GM12878 (cell line): Measurements from ENCODE around the gene CDC42EP3. TPM values are rescaled to one million over a fixed set of nuclear protein-coding genes. Genes with fewer than 3 reads are reported as not detected.
A peak's percentile ranks its signal among the peaks of the same experiment; 100 is the strongest.

Experiments used
- ATAC-seq: fragments of 200-7000 bp; cut with Tn5 transposase; 3 replicates; pipeline ENCODE4 v1.9.1; 2020; ENCODE audit warnings: mild to moderate bottlenecking, moderate library complexity
- BruUV-seq: library from RNA; stranded (reverse); fragments of 400-500 nt; replicated peaks from 2 replicates; lab custom pipeline; 2021; lab: Mats Ljungman, UMichigan
- CTCF ChIA-PET: fragments of 300-600 bp; sonication (Branson Sonifier 250); formaldehyde crosslinking; extraction: SDS; loops from one replicate; lab custom pipeline; 2021; ENCODE audit warnings: inconsistent platforms; lab: Yijun Ruan, JAX
- POLR2A ChIA-PET: fragments of 350-600 bp; formaldehyde crosslinking; extraction: SDS; loops from one replicate; lab custom pipeline; 2021; ENCODE audit warnings: inconsistent platforms; lab: Charles Lee
- RAD21 ChIA-PET: fragments of 300-600 bp; sonication (Branson Sonifier 250); formaldehyde crosslinking; loops from one replicate; lab custom pipeline; 2023; ENCODE audit warnings: antibody characterized with exemption; ENCODE audit not compliant: unreplicated experiment; lab: Charles Lee
- SMC1A ChIA-PET: fragments of 300-600 bp; sonication (Branson Sonifier 250); formaldehyde crosslinking; loops from one replicate; lab custom pipeline; 2023; ENCODE audit not compliant: unreplicated experiment, uncharacterized antibody; lab: Charles Lee
- DNase-seq: peaks from one replicate; pipeline ENCODE4 v3.0.0-alpha.2; 2011; ENCODE audit warnings: low read depth, low spot score
- FAIRE-seq: peaks from 3 replicates; lab custom pipeline; 2011; peaks lifted over from hg19 to GRCh38; lab: Jason Lieb, UNC
- H2AFZ ChIP-seq: 2 replicates; pipeline ENCODE4 v1.6.0; 2011; ENCODE audit warnings: low read depth, low read length, control low read depth; ENCODE audit not compliant: control insufficient read depth
- H3K27ac ChIP-seq: 2 replicates; pipeline ENCODE4 v1.5.1; 2011; ENCODE audit warnings: control low read depth; ENCODE audit not compliant: control insufficient read depth, insufficient read depth
- H3K27me3 ChIP-seq, 2 experiments: replicated peaks in 1 of 2; 2 replicates each; pipeline versions ENCODE4 v1.6.0 to v1.6.1; 2011; ENCODE audit warnings: low read length in 1 of 2; ENCODE audit not compliant: control insufficient read depth in 2 of 2, insufficient read depth in 2 of 2
- H3K36me3 ChIP-seq, 2 experiments: 2 replicates each; pipeline ENCODE4 v1.5.1; 2011; ENCODE audit warnings: low read length in 1 of 2; ENCODE audit not compliant: control insufficient read depth in 2 of 2, insufficient read depth in 2 of 2
- H3K4me1 ChIP-seq: 2 replicates; pipeline ENCODE4 v1.6.1; 2011; ENCODE audit warnings: mild to moderate bottlenecking, low read length, moderate library complexity, mixed read lengths; ENCODE audit not compliant: control insufficient read depth, insufficient read depth
- H3K4me2 ChIP-seq: 2 replicates; pipeline ENCODE4 v1.6.0; 2011; ENCODE audit warnings: control low read depth; ENCODE audit not compliant: control insufficient read depth, insufficient read depth
- H3K4me3 ChIP-seq: fragments of 200-600 bp; sonication (generic); 2 replicates; pipeline ENCODE4 v1.5.1; 2016
- H3K79me2 ChIP-seq: 2 replicates; pipeline ENCODE4 v1.6.0; 2011; ENCODE audit warnings: low read length; ENCODE audit not compliant: control insufficient read depth, insufficient read depth
- H3K9ac ChIP-seq: 2 replicates; pipeline ENCODE4 v1.8.0; 2011; ENCODE audit warnings: low read length, control low read depth, mixed read lengths; ENCODE audit not compliant: control insufficient read depth, insufficient read depth
- H3K9me3 ChIP-seq: replicated peaks from 3 replicates; pipeline ENCODE4 v1.5.1; 2011; ENCODE audit warnings: mild to moderate bottlenecking, low read length; ENCODE audit not compliant: control insufficient read depth, insufficient read depth
- H4K20me1 ChIP-seq: 2 replicates; pipeline ENCODE4 v1.6.0; 2011; ENCODE audit not compliant: control insufficient read depth, insufficient read depth
- HCFC1 ChIP-seq: fragments of 150-350 bp; IDR thresholded peaks from 2 replicates; pipeline ENCODE4 v1.6.1; 2014; ENCODE audit warnings: low read length
- JUNB ChIP-seq: IDR thresholded peaks from 2 replicates; pipeline ENCODE4 v1.6.1; 2016; ENCODE audit warnings: antibody characterized with exemption, mild to moderate bottlenecking
- MEF2B ChIP-seq: fragments of 450-650 bp; IDR thresholded peaks from 2 replicates; pipeline ENCODE4 v1.6.1; 2018; ENCODE audit warnings: mild to moderate bottlenecking, moderate library complexity; ENCODE audit not compliant: partially characterized antibody, poor library complexity, severe bottlenecking
- MXI1 ChIP-seq: fragments of 150-350 bp; IDR thresholded peaks from 2 replicates; pipeline ENCODE4 v1.6.1; 2011; ENCODE audit warnings: low read depth, mild to moderate bottlenecking, inconsistent platforms, low read length, improper control_type of control experiment
- NR2C2 ChIP-seq: IDR thresholded peaks from 2 replicates; pipeline ENCODE4 v1.6.1; 2011; ENCODE audit warnings: borderline replicate concordance, low read depth; ENCODE audit not compliant: control insufficient read depth, insufficient read length
- SMC3 ChIP-seq: IDR thresholded peaks from 2 replicates; pipeline ENCODE4 v1.6.1; 2011; ENCODE audit warnings: low read length, improper control_type of control experiment, borderline replicate concordance
- SPI1 ChIP-seq: IDR thresholded peaks from 2 replicates; pipeline ENCODE4 v1.6.1; 2011; ENCODE audit warnings: low read depth, mild to moderate bottlenecking, low read length, moderate library complexity, borderline replicate concordance; ENCODE audit not compliant: insufficient read depth
- WGBS: methylation state at CpG from one replicate; pipeline ENCODE4 v1.1.6; 2016; ENCODE audit warnings: low lambda C conversion rate; ENCODE audit not compliant: insufficient replicate concordance, insufficient coverage; ENCODE audit errors: missing lambda C conversion rate; 5-methylcytosine and 5-hydroxymethylcytosine counted together
- in situ Hi-C: fragments of 300-500 bp; cut with MboI; formaldehyde crosslinking; loops from 9 replicates; pipeline ENCODE4 v1.14.3; 2018; ENCODE audit warnings: mixed read lengths
- intact Hi-C: fragments of 100-400 bp; cut with micrococcal nuclease; formaldehyde crosslinking; loops from one replicate; pipeline ENCODE4 v1.14.2; 2022; ENCODE audit not compliant: unreplicated experiment
- polyA plus RNA-seq, 11 experiments: library from polyadenylated mRNA; depleted of rRNA in 4 of 11; unstranded in 6 of 11; stranded (reverse) in 5 of 11; fragments of >200 nt; fragmentation: Nextera tagmentation in 4 of 11; fragmentation: Illumina TruSeq in 1 of 11; extraction: Ambion mirVana in 4 of 11; extraction: Trizol in 1 of 11; gene quantifications; 1 replicate in 1 of 11; 2 replicates in 10 of 11; pipeline versions ENCODE4 v1.2.1 to v1.2.3, GENCODE V29; 2011 to 2016; ENCODE audit warnings: inconsistent platforms in 2 of 11, missing spikeins in 2 of 11, low read depth in 1 of 11
- total RNA-seq, 4 experiments: library from RNA; depleted of rRNA in 3 of 4; stranded (reverse); fragments of >200 nt in 3 of 4; fragmentation: Illumina TruSeq in 1 of 4; extraction: Trizol in 1 of 4; gene quantifications; 2 replicates each; pipeline versions ENCODE4 v1.2.1 to v1.2.3, GENCODE V29; 2013 to 2021
- TF ChIP-seq, protein P1 (sequence below): fragments of 450-650 bp; IDR thresholded peaks from 2 replicates; pipeline ENCODE4 v1.6.1; 2017; ENCODE audit warnings: mild to moderate bottlenecking, moderate library complexity
- TF ChIP-seq, protein P2 (sequence below): fragments of 450-650 bp; IDR thresholded peaks from 2 replicates; pipeline ENCODE4 v1.6.1; 2017; ENCODE audit warnings: borderline replicate concordance

CDC42EP3 gene
- total and polyA plus RNA-seq, 10 of the 15 experiments (the other 5 are each of a cell fraction or from before 2014, with no cell fraction given), result 11.8 to 86.9 (median 52.9) TPM

DNA sequence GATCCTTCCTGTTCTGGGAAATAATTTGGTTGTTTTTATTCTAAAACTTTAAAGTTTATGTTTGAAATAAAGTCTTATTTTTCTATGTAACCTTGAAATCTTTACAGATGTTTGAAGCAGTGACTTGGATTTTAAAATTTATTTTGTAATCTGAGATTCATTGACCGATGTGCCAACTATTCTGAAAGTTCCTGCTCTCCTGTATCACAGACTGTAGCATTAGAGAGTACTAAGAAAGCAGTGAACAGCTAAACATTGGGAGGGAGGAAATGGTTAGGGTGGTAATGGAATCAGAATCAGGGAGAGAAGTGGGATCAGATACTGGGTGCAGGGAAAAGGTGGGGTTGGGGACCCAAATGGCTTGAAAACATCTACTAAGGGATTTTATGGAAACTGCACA lies 69.9 kb downstream of the CDC42EP3 start:
- Histone ChIP-seq H2AFZ (no peak overlapping the region), H3K27me3 (no peaks in the 10 kb centered on the region), H3K27ac (no peak overlapping the region), H4K20me1 (no peaks in the 10 kb centered on the region), H3K4me1 (peaks cover 31% of the 10 kb centered on the region), H3K4me2 (no peak overlapping the region; the same call in 1 of the 2 replicates), H3K36me3 (no peaks in the 10 kb centered on the region), H3K9ac (no peak overlapping the region), H3K9me3 (peaks cover 3% of the 10 kb centered on the region; the same call in 2 of the 3 replicates), H3K4me3 (no peak overlapping the region), H3K79me2 (no peaks in the 10 kb centered on the region)
- ATAC-seq (no peak), FAIRE-seq (no peak), DNase-seq (no peak)
- intact Hi-C loops (no loop called here), in situ Hi-C loops (no loop called here)
- ChIA-PET SMC1A (interaction anchor here (0.7 to 10.4 kb wide), 9 partner anchors 12 to 187 kb away, joined by 3 to 122 read pairs (median 5); no protein-coding TSS in a partner anchor), RAD21 (interaction anchor here (2.1 to 3.3 kb wide), 3 partner anchors 13 to 22 kb away, joined by 9 to 36 read pairs (median 13); no protein-coding TSS in a partner anchor), POLR2A (interaction anchor here (1.1 to 4.2 kb wide), 4 partner anchors 11 to 22 kb away, joined by 3 to 13 read pairs (median 6); no protein-coding TSS in a partner anchor), CTCF (interaction anchor here (0.7 to 3.3 kb wide), 5 partner anchors 10 to 22 kb away, joined by 3 to 23 read pairs (median 4); no protein-coding TSS in a partner anchor)
- WGBS, result 96% methylated on average over 1 of the region's 1 CpG
- TF ChIP-seq SPI1, result no peak
- no TSS peak for BruUV-seq

DNA sequence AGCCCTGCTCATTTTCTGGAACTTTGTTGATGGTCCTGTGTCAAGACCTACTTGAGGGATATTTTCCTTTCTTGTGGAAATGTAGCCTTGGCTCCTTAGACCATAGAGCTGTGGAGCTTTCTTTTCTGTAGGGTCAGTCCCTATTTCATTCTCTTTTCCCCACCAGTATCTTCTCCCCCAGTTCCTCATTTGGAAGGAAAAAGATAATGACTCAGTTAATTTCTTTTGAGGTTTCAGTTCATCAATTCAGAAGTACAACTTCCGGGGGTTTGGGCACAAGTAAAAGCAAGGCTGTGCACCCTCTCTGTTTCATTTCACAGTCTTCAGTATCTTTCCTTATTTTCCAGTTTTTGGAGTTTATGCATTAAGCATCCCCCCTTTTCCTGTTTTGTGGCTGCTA lies 70.7 kb downstream of the CDC42EP3 start:
- peak; percentile 91 for ATAC-seq
- in situ Hi-C loops, result no loop called here
- TF ChIP-seq, protein P1, sequence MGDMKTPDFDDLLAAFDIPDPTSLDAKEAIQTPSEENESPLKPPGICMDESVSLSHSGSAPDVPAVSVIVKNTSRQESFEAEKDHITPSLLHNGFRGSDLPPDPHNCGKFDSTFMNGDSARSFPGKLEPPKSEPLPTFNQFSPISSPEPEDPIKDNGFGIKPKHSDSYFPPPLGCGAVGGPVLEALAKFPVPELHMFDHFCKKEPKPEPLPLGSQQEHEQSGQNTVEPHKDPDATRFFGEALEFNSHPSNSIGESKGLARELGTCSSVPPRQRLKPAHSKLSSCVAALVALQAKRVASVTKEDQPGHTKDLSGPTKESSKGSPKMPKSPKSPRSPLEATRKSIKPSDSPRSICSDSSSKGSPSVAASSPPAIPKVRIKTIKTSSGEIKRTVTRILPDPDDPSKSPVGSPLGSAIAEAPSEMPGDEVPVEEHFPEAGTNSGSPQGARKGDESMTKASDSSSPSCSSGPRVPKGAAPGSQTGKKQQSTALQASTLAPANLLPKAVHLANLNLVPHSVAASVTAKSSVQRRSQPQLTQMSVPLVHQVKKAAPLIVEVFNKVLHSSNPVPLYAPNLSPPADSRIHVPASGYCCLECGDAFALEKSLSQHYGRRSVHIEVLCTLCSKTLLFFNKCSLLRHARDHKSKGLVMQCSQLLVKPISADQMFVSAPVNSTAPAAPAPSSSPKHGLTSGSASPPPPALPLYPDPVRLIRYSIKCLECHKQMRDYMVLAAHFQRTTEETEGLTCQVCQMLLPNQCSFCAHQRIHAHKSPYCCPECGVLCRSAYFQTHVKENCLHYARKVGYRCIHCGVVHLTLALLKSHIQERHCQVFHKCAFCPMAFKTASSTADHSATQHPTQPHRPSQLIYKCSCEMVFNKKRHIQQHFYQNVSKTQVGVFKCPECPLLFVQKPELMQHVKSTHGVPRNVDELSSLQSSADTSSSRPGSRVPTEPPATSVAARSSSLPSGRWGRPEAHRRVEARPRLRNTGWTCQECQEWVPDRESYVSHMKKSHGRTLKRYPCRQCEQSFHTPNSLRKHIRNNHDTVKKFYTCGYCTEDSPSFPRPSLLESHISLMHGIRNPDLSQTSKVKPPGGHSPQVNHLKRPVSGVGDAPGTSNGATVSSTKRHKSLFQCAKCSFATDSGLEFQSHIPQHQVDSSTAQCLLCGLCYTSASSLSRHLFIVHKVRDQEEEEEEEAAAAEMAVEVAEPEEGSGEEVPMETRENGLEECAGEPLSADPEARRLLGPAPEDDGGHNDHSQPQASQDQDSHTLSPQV, result no peak
- 0 out of 2 replicates have a peak, but pooled peaks have one; percentile 14 for TF ChIP-seq MXI1
- TF ChIP-seq NR2C2, result no peak
- peak; percentile 14 for TF ChIP-seq MEF2B
- TF ChIP-seq HCFC1, result no peak
- TF ChIP-seq, protein P2, sequence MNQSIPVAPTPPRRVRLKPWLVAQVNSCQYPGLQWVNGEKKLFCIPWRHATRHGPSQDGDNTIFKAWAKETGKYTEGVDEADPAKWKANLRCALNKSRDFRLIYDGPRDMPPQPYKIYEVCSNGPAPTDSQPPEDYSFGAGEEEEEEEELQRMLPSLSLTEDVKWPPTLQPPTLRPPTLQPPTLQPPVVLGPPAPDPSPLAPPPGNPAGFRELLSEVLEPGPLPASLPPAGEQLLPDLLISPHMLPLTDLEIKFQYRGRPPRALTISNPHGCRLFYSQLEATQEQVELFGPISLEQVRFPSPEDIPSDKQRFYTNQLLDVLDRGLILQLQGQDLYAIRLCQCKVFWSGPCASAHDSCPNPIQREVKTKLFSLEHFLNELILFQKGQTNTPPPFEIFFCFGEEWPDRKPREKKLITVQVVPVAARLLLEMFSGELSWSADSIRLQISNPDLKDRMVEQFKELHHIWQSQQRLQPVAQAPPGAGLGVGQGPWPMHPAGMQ, result no peak
- no peak for TF ChIP-seq SMC3
- peak; percentile 76 for TF ChIP-seq JUNB

More for the DNA sequence above, 70.7 kb downstream of the CDC42EP3 start:
- CTCF ChIA-PET, result interaction anchor here (0.8 to 3.3 kb wide), 6 partner anchors 10 to 45 kb away, joined by 3 to 23 read pairs (median 4); no protein-coding TSS in a partner anchor
- H2AFZ ChIP-seq, result no peak overlapping the region
- H4K20me1 ChIP-seq, result no peaks in the 10 kb centered on the region
- POLR2A ChIA-PET, result interaction anchor here (0.7 to 4.2 kb wide), 8 partner anchors 10 to 52 kb away, joined by 3 to 13 read pairs (median 6); no protein-coding TSS in a partner anchor
- H3K27me3 ChIP-seq, result no peaks in the 10 kb centered on the region
- RAD21 ChIA-PET, result interaction anchor here (0.6 to 3.3 kb wide), 8 partner anchors 12 to 185 kb away, joined by 3 to 36 read pairs (median 4); no protein-coding TSS in a partner anchor
- no peak overlapping the region for H3K9ac ChIP-seq
- intact Hi-C loops, result no loop called here
- no peaks in the 10 kb centered on the region for H3K79me2 ChIP-seq
- H3K36me3 ChIP-seq, result no peaks in the 10 kb centered on the region
- BruUV-seq, result no TSS peak
- H3K4me2 ChIP-seq, result peak overlapping the region; percentile 19
- SMC1A ChIA-PET, result interaction anchor here (0.8 to 10.4 kb wide), 13 partner anchors 11 to 251 kb away, joined by 3 to 122 read pairs (median 6); no protein-coding TSS in a partner anchor
- H3K27ac ChIP-seq, result peak overlapping the region; percentile 48; the same call in 1 of the 2 replicates
- H3K4me1 ChIP-seq, result peaks cover 31% of the 10 kb centered on the region
- 0% methylated on average over 1 of the region's 1 CpG for WGBS
- DNase-seq, result no peak
- H3K4me3 ChIP-seq, result peak overlapping the region; percentile 23; the same call in 1 of the 2 replicates
- FAIRE-seq, result peak; percentile 93
- peaks cover 3% of the 10 kb centered on the region; the same call in 2 of the 3 replicates for H3K9me3 ChIP-seq
